VCaP (cell line): ENCODE measurements around the gene PDE9A.
"Not testable (repeated sequence)": the region's sequence is repeated elsewhere in the genome, so short reads cannot be mapped to it uniquely, and the experiment has no call there.

ENCODE experiments used
- H3K27ac ChIP-seq: fragments of 450-650 bp; 2 replicates; pipeline ENCODE4 v1.5.1; 2017
- TF ChIP-seq, protein P1 (sequence below): fragments of 450-650 bp; conservative IDR thresholded peaks from 2 replicates; pipeline ENCODE4 v1.5.1; 2017; ENCODE audit warnings: mild to moderate bottlenecking, moderate library complexity

PDE9A gene

DNA sequence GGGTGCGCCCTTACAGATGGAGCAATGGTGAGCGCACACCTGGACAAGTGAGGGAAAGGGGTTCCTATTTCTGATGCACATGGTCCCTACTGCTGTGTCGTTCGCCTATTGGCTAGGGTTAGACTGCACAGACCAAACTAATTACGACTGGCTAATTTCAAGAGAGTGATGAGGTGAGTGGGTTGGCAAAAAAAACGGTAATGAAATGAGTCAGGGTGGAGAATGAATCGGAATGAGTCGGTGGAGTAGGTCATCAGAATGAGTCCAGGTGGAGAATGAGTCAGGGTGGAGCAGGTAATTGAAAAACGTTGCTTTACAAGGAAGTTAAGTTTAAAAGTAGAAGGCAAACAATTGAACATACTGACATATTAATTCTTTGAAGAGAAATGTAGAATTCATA lies 146.1 kb downstream of the PDE9A start:
- TF ChIP-seq, protein P1, sequence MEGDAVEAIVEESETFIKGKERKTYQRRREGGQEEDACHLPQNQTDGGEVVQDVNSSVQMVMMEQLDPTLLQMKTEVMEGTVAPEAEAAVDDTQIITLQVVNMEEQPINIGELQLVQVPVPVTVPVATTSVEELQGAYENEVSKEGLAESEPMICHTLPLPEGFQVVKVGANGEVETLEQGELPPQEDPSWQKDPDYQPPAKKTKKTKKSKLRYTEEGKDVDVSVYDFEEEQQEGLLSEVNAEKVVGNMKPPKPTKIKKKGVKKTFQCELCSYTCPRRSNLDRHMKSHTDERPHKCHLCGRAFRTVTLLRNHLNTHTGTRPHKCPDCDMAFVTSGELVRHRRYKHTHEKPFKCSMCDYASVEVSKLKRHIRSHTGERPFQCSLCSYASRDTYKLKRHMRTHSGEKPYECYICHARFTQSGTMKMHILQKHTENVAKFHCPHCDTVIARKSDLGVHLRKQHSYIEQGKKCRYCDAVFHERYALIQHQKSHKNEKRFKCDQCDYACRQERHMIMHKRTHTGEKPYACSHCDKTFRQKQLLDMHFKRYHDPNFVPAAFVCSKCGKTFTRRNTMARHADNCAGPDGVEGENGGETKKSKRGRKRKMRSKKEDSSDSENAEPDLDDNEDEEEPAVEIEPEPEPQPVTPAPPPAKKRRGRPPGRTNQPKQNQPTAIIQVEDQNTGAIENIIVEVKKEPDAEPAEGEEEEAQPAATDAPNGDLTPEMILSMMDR = no peak

DNA sequence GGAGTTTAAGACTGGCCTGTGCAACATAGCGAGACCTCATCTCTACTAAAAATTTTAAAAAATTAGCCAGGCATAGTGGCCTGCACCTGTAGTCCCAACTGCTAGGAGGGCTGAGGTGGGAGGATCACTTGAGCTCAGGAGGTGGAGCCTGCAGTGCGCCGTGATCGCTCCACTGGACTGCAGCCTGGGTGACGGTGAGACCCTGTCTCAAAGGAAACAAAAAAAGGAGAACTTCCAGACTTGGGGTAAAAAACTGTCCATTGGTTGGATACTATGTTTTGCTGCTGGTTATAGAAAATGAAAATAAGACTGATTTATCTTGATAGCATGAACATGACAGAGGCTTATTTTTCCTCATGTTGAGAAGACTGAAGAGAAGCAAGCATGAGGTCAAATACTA lies 146.5 kb downstream of the PDE9A start:
- TF ChIP-seq, protein P1 = no peak
- peak overlapping the region; percentile 87 for H3K27ac ChIP-seq

More for the DNA sequence above, 146.1 kb downstream of the PDE9A start:
- H3K27ac ChIP-seq = peak overlapping the region; percentile 87; the same call in 1 of the 2 replicates

DNA sequence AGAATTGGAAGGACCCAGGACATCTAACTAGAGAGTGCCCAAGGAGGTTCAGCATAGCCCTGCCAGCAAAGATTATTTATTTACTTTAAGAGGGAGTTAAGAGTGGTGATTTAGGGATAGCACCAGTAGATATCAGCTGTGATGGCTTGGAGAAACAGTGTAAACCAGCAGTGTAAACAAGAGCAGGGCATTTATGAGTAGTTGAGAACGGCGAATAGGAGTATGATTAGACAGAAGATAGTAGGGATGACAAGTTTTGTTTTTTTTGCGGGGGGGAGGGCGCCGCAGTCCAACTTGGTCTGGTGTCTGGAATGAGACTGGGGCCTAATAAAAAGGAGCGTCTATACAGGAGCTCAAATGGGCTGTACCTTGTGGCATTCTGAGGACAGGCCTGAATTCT lies 148.2 kb downstream of the PDE9A start:
- peak overlapping the region; percentile 87 for H3K27ac ChIP-seq

DNA sequence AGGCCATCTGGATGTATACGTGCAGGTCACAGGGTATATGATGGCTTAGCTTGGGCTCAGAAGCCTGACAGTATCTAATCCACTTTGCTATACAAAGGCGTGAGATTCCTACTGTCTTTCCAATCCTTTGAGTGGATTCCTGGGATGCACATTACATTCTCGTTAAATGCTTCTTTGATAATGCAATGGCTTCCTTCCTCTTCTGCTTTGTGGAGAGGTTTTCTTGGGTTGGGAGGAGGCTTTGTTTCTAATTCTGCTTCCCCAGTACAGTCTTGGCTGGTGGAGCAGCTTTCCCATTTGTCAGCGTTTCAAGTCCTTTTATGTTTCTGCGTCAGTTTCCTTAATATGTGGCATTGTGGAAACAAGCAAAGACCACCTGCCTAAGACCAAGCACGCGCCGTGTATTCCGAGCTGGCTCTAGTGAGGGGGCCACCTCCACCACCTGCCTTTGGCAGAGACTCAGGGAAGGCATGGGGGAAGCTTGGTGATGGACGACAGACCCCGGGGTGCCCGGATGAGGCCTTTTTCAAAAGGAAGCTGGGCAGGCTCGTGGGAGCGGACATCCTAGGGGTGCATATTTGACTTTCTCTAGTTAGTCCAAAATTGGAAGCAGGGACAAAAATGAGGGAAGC lies 153.2 kb downstream of the PDE9A start:
- H3K27ac ChIP-seq = no peak overlapping the region
- TF ChIP-seq, protein P1 = no peak

GRCh38 chr21:42807293-42807895 lies 154.0 kb downstream of the PDE9A start:
- not testable (repeated sequence) for H3K27ac ChIP-seq

- TF ChIP-seq, protein P1 = no peak
- H3K27ac ChIP-seq = no peak overlapping the region
Observed at GRCh38 chr21:42807938-42808613, 154.7 kb downstream of the PDE9A start.

DNA sequence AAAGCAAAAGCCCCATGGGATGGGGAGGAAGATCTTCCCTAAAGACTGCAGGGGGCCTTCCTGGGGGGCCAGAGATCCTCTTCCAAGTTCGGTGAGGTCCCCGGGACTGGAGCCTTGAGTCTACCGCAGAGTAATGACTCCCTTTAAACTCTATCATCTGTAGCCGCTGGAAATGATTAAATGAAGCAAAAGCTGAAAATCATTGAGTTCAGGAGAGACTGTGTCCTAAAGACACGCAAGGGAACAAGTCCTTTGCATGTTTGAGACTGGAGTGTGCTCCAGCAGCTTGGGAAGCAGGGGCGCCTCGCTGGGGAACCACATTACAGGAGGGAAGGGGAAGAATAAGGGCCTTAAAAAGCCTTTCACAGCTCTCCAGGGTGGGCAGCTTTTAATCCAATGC lies 155.8 kb downstream of the PDE9A start:
- TF ChIP-seq, protein P1 = no peak
- H3K27ac ChIP-seq = no peak overlapping the region

DNA sequence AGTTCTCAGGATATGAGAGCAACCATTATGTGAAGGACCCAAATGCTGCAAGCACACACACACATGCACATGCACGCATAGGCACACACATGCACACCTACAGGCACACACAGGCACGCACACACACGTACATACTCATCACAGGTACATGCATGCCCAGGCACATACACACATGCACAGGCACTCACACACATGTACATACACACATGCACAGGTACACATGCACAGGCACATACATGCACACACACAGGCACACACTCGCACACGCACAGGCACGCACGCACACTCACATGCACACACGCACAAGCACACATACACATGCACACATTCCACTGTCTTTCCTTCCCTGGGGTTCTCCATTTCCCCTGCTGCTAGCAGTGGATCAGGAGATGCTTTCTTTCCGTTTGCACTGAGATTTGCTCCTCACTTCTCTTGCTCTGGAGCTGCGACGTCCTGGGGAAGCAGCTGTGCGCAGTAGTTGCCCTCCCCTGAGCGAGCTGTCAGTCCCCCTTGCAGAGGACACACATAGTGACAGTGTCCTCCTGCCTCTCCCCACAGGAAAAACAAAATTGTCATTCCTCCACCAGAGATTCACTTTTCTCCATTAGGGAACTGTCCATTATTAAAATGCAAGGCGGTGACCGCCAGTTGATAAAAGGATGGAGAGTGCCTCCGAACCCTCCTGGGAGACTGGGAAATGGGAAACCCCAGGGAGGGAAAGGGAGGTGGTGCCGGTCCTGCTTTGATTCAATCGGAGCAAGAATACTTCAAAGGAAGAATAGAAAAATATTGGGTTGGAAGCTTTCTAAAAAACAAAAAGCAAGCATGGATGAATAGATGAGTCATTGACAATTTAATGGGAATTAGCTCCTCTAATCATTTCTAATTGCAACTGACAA lies 156.4 kb downstream of the PDE9A start:
- TF ChIP-seq, protein P1 = no peak
- no peak overlapping the region for H3K27ac ChIP-seq
